Spleen (tissue), 11 donors: ENCODE measurements around the gene HFE. TPM values are rescaled to one million over a fixed set of nuclear protein-coding genes. Genes with fewer than 3 reads are reported as not detected.
A peak's percentile ranks its signal among the peaks of the same experiment; 100 is the strongest.

Experiments used
- DNase-seq: peaks from one replicate; pipeline ENCODE4 v3.0.0-alpha.2; 2020
- H3K27ac ChIP-seq, 8 donors: fragments of 200-600 bp; sonication (generic) in 7 of 8; 1 replicate in 4 of 8; 2 replicates in 4 of 8; pipeline versions ENCODE4 v1.5.0 to v1.8.0; 2016 to 2021; ENCODE audit warnings: inconsistent platforms in 4 of 8, mild to moderate bottlenecking in 4 of 8, moderate library complexity in 1 of 8
- H3K27me3 ChIP-seq, 7 donors: fragments of 200-600 bp; sonication (generic) in 6 of 7; replicated peaks in 1 of 7; 1 replicate in 4 of 7; 2 replicates in 3 of 7; pipeline versions ENCODE4 v1.5.0 to v1.8.0; 2016 to 2021; ENCODE audit warnings: inconsistent platforms in 3 of 7, mild to moderate bottlenecking in 1 of 7
- H3K36me3 ChIP-seq, 6 donors: fragments of 200-600 bp; sonication (generic) in 5 of 6; 1 replicate in 4 of 6; 2 replicates in 2 of 6; pipeline versions ENCODE4 v1.5.0 to v1.8.0; 2016 to 2021; ENCODE audit warnings: inconsistent platforms in 2 of 6
- H3K4me1 ChIP-seq, 6 donors: fragments of 200-600 bp; sonication (generic) in 5 of 6; 1 replicate in 3 of 6; 2 replicates in 3 of 6; pipeline versions ENCODE4 v1.5.0 to v1.8.0; 2016 to 2021; ENCODE audit warnings: inconsistent platforms in 3 of 6
- H3K4me3 ChIP-seq, 8 donors: fragments of 200-600 bp; sonication (generic) in 7 of 8; 1 replicate in 4 of 8; 2 replicates in 4 of 8; pipeline versions ENCODE4 v1.5.0 to v1.8.0; 2016 to 2021; ENCODE audit warnings: inconsistent platforms in 4 of 8, mild to moderate bottlenecking in 4 of 8, moderate library complexity in 2 of 8
- H3K9me3 ChIP-seq, 8 donors: fragments of 200-600 bp; sonication (generic) in 7 of 8; 1 replicate in 4 of 8; 2 replicates in 4 of 8; pipeline versions ENCODE4 v1.5.0 to v1.8.0; 2016 to 2021; ENCODE audit warnings: inconsistent platforms in 4 of 8
- CTCF ChIP-seq, 11 experiments: fragments of 200-600 bp in 7 of 11; fragments of 450-650 bp in 4 of 11; sonication (generic) in 4 of 11; IDR thresholded peaks in 8 of 11; conservative IDR thresholded peaks in 3 of 11; 1 replicate in 7 of 11; 2 replicates in 4 of 11; pipeline versions ENCODE4 v1.4.0 to v1.8.0; 2016 to 2021; ENCODE audit warnings: antibody characterized with exemption in 11 of 11, inconsistent platforms in 4 of 11, mild to moderate bottlenecking in 1 of 11
- POLR2A ChIP-seq, 3 donors: fragments of 450-650 bp; IDR thresholded peaks; one replicate each; pipeline ENCODE4 v1.5.1; 2017; ENCODE audit warnings: antibody characterized with exemption in 3 of 3, mild to moderate bottlenecking in 1 of 3
- POLR2AphosphoS5 ChIP-seq, 3 donors: sonication (generic); formaldehyde crosslinking; IDR thresholded peaks; one replicate each; pipeline ENCODE4 v1.5.1; 2017; ENCODE audit warnings: antibody characterized with exemption in 3 of 3
- WGBS, 5 donors: extraction: QIAGEN DNeasy Blood & Tissue Kit in 3 of 5; methylation state at CpG; one replicate each; pipeline versions ENCODE4 v1.1.5 to v1.1.7; 2013 to 2018; 5-methylcytosine and 5-hydroxymethylcytosine counted together
- intact Hi-C: fragments of 100-400 bp; cut with DNase I; formaldehyde crosslinking; loops from one replicate; pipeline ENCODE4 v1.15.0; 2023; ENCODE audit warnings: low total_unique reads
- polyA plus RNA-seq, 3 donors: library from polyadenylated mRNA; stranded (reverse); fragments of 200-250 nt; gene quantifications; one replicate each; pipeline ENCODE4 v1.2.1, GENCODE V29; 2013
- total RNA-seq, 7 donors: library from RNA; depleted of rRNA in 3 of 7; stranded (reverse); fragments of >200 nt in 3 of 7; fragmentation: NEBNext Ultra II Directional in 4 of 7; extraction: Animal tissue kit (Norgen Biotek cat#: 25700) in 4 of 7; gene quantifications; one replicate each; pipeline versions ENCODE4 v1.1.0 to v1.2.1, GENCODE V29; 2016 to 2021
- donor health status: healthy with polysubstance abuse.
- donor health status: DM: no; HTN: no; CAD: no; lungs with moderate emphysema.
- donor health status: DM: no; HTN: no; CAD: no.
- donor health status: Bipolar disorder and iron deficiency.
- donor health status: healthy.
- donor health status: DM: no; HTN: no; CAD: no.
- donor health status: DM: yes; HTN: yes; CAD: no.

The HFE gene
- total and polyA plus RNA-seq, 10 donors: 2.4 to 30.3 (median 14.1) TPM

GRCh38 chr6:26089272-26089671 lies 2.0 kb downstream of the HFE start:
- TF ChIP-seq POLR2A (IDR thresholded peaks at IDR 0.05) (no peak), CTCF (IDR thresholded peaks at IDR 0.05 in 8 of 11, conservative IDR thresholded peaks at IDR 0.05 in 3 of 11) (no peak), POLR2AphosphoS5 (IDR thresholded peaks at IDR 0.05) (no peak)

GRCh38 chr6:26092443-26092842 lies 5.2 kb downstream of the HFE start:
- Histone ChIP-seq H3K36me3 (peaks cover 0 to 3% (median 0%) of the 10 kb centered on the region in 6 donors), H3K9me3 (no peaks in the 10 kb centered on the region), H3K27ac (peak overlapping the region in 1 of 8 donors; percentile 37), H3K4me3 (no peak overlapping the region), H3K27me3 (no peaks in the 10 kb centered on the region), H3K4me1 (peaks cover 6 to 39% (median 24%) of the 10 kb centered on the region in 6 donors)
- 69 to 80% (median 76%) methylated on average over 4 of the region's 4 CpGs for WGBS, 5 donors
- DNase-seq: no peak
- intact Hi-C loops: no loop called here
- TF ChIP-seq POLR2AphosphoS5 (IDR thresholded peaks at IDR 0.05): no peak
- TF ChIP-seq CTCF (IDR thresholded peaks at IDR 0.05 in 8 of 11, conservative IDR thresholded peaks at IDR 0.05 in 3 of 11): no peak
- TF ChIP-seq POLR2A (IDR thresholded peaks at IDR 0.05): no peak

More at GRCh38 chr6:26089272-26089671, 2.0 kb downstream of the HFE start:
- Histone ChIP-seq H3K4me3 (no peak overlapping the region), H3K36me3 (peaks cover 0 to 3% (median 0%) of the 10 kb centered on the region in 6 donors), H3K4me1 (peaks cover 16 to 52% (median 31%) of the 10 kb centered on the region in 6 donors), H3K27me3 (no peaks in the 10 kb centered on the region), H3K9me3 (no peaks in the 10 kb centered on the region), H3K27ac (peak overlapping the region in 4 of 8 donors; percentile 90 to 93 (median 92))
- intact Hi-C loops: no loop called here
- DNase-seq: no peak
- WGBS, 5 donors: 74 to 93% (median 84%) methylated on average over 2 of the region's 2 CpGs

- intact Hi-C loops: no loop called here
- DNase-seq: no peak
- 69 to 80% (median 75%) methylated on average over 5 of the region's 5 CpGs for WGBS, 5 donors
These were observed 6.8 kb downstream of the HFE start for GRCh38 chr6:26094036-26094435.

More at GRCh38 chr6:26094036-26094435, 6.8 kb downstream of the HFE start:
- Histone ChIP-seq H3K36me3 (peaks cover 0 to 3% (median 0%) of the 10 kb centered on the region in 6 donors), H3K4me3 (no peak overlapping the region), H3K27ac (peak overlapping the region in 1 of 8 donors; percentile 6), H3K27me3 (no peaks in the 10 kb centered on the region), H3K9me3 (no peaks in the 10 kb centered on the region), H3K4me1 (peaks cover 0 to 26% (median 12%) of the 10 kb centered on the region in 6 donors)
- TF ChIP-seq POLR2A (IDR thresholded peaks at IDR 0.05): no peak
- TF ChIP-seq CTCF (IDR thresholded peaks at IDR 0.05 in 8 of 11, conservative IDR thresholded peaks at IDR 0.05 in 3 of 11): no peak
- no peak for TF ChIP-seq POLR2AphosphoS5 (IDR thresholded peaks at IDR 0.05)
